GM18858 (cell line): Measurements from ENCODE around the gene SLC24A3.
"Not testable (repeated sequence)": the region's sequence is repeated elsewhere in the genome, so short reads cannot be mapped to it uniquely, and the experiment has no call there.

Source experiments
- ATAC-seq: cut with Tn5 transposase; IDR thresholded peaks from one replicate; pipeline ENCODE4 v1.9.1; 2021; ENCODE audit not compliant: unreplicated experiment

The SLC24A3 gene

DNA sequence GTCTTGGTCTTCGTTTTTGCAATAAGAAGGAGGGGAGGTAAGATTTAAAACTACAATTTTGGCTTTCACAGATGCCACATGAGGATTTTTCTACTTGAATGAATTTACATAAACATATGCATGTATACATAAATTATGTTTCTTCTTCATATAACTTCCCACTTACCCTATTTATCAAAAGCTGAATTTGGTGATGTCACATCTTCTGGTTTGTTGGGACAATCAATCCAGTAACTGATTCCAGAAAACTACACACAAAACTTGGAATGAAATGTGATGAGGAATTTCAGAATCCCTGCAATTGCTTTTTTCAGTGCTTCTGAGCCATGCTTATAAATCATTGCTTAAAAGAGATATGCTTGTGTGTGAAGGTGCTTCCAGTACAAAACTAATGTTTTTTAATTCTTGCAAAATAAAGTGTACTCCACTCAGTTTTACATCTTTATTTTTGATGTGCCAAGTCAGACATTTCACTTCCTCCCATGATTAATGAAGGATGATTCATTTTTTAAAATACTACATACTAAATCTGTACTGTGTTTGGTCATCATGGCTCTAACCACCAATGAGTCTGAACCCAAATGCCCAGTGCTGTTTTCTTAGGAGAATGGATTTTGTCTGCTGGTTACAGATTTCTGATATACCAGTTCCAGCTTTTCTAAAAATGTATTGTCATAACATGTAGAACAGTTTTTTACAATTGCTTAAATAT is 513.5 kb downstream of the SLC24A3 start:
- ATAC-seq: no peak

DNA sequence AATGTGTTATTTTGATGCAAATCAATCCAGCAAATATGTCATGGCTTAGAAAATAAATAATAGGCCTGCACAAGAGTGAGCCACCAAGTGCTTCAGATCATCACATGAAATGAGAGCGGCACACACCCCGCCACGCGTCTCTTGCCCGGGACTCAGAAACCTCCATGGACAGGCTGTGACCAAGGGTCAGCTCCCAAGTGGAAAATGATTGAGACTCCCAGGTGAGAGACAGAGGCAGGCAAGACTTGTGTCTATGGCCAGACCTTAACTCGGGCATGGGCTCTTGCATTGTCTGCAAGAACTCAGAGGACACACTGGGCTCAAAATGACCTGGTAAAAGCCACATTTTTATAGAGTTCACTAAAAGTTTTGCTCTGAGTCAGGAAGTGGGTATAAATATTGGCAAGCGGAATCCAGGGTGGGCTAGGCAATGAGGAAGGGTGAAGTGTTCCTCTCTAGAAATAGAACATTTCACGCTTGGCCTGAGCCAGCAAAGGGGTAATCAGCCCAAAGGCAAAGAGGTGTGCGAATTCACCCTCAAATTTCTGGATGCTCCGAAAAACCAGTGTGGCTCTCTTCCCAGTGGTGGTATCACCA is 514.9 kb downstream of the SLC24A3 start:
- ATAC-seq: no peak

DNA sequence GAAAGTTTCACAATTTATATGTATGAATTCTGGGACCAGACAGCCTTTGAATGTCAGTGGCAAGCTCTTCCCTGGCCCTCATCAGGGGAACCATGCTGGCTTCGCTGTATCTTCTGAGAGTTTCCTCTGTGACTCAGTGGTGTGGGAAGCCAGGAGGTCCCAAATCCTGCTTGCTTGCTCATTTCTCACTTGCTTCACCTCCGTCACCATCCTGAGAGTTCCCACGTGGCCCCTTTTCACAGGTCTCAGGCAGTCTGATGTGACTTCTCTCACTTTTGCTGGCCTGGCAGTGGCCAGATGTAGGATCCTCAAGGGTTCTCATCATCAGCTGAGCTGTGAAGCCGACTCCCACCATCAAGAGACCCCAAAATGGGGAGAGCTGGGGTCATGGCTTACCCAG is 517.2 kb downstream of the SLC24A3 start:
- ATAC-seq: no peak

DNA sequence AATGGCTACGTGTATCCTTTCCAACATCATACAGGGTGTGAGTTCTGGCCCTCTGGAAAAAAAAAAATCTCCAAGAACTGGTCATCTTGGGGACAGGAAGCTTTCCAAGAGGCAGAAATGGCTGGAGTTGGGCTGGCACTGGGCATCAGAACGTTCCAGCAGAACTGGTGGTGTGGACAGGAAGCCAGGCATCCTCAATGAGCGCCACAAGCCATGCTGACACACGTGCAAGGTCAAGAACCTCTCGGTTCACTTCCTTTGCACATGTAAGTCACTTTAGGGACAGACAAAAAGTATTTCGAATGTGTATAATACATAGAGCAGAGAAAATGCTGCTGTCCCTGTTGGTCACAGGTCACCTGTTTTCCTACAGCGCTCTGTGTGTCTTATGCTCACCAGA is 518.3 kb downstream of the SLC24A3 start:
- ATAC-seq: no peak

DNA sequence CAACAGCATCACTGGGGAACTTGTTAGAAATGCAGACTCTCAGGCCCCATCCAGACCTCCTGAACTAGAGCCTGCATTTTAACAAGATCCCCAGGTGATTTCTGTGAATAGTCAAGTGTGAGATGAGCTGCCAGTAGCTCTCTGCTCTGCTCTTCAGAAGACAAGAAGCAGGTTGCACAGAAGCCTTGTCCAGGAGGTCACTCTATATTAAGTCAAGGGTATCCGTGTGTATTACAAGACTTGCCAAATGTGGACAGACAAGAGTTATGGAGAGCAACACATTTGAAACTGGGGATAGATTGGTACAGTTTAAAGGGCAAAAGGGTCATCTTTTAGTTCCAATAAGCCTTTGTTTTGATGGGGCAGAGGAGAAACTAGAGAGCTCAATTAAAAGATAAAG is 522.4 kb downstream of the SLC24A3 start:
- no peak for ATAC-seq

DNA sequence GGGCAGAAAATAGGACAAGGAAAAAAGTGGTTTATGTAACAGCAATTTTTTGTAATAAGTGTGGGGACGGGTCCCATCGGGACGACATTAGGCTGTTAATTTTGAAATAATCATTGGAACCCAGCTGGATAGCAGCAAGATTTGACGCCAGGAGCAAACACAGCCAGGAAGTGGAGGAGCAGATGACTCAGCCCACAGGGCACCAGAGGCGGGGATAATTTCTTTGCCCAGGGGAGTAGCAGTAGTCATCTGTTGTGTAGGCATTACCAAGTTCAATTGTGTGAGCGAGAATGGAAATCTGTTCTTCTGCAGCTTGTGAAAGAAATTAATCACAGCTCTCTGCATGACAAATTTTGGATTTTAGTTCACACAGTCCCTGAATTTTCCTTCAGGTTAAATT is 523.0 kb downstream of the SLC24A3 start:
- ATAC-seq: no peak

DNA sequence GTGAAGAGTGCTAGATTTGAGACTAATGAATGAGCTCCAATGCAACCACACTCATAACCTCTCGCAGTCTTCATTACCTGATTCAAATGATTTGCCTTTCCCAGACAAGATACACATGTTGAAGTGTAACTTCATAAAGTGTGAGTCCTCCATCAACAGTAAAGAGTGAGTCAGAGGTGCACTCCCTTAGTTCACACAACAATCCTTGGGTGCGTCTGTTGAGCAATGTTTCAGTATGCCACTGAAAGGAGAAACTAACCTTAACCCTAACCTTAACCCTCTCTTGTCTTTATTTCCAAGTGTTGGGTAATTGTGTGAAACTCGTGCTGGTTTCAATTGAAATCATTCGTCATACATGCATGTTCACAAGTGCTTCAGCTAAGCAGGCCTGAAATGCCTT is 524.6 kb downstream of the SLC24A3 start:
- ATAC-seq: no peak

DNA sequence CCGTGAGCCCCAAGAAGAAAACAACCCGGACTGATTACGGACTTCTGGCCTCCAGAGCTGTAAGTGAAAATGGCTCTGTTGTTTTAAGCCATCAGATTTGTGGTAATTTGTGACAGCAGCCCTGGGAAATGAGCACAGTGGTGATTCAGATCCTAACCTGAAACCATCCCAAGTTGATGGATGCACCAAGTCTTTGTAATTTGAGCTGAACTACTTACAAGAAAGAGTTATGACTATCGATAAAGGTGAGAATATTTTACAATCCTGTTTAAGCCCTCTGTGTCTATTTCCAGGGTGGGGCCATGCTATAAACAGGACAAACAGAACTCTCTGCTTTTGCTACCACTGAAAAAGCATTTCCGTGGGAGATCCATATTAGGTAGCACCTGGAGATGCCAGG is 526.5 kb downstream of the SLC24A3 start:
- ATAC-seq: no peak

DNA sequence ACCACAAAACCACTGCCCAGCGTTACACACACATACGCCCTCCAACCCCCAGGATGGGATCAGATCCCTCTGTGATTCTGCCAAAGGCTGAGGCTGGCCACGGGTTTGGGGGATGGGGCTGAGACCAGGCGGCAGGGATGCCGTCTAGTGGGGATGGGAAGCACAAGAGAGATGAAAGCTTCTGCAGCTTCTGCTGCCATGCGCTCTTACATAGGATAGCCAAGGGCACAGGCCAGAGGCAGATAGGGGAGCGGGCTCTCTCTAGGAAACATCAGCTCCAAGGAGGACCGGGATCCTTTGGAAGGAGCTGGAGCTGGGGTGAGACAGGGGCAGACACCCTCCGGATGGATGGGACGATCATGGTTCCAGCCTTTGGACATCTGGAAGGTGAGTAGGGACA is 526.9 kb downstream of the SLC24A3 start:
- ATAC-seq: no peak

DNA sequence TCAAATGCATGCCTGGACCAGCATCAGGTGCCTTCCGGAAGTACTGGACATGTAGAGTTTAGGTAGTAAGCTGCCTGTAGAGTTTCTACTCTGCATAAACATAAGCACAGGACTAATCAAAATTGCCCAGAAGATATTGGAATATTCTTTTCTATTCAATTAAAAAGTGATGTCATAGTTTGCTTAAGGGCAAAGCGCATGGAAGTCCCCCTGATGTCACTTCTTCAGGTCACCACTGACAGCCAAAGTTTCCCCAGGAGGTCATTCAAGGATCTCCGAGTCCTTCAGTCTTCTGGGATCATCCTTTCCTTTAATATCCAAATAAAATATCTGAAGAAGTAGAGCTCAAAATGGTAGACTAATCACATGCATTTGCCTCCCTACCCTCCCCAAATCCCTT is 528.1 kb downstream of the SLC24A3 start:
- ATAC-seq: no peak

DNA sequence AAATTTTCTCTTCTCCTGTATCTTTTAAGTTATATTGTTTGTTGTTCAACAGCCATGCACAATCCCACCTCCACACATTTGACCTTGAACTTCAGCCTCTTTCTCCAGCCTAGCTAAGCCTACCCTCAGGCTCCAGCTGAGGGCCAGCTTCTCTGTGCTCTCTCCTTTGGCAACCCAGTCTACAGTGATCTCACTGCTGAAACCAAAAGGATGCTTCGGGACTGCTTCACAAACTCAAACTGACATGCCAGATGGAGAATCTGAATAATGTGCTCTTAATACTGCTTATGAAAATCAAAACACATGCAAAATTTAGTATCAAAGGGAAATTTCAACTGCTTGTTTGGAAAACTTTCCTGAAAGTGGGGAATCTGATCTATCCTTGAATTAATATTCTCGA is 529.5 kb downstream of the SLC24A3 start:
- ATAC-seq: no peak

DNA sequence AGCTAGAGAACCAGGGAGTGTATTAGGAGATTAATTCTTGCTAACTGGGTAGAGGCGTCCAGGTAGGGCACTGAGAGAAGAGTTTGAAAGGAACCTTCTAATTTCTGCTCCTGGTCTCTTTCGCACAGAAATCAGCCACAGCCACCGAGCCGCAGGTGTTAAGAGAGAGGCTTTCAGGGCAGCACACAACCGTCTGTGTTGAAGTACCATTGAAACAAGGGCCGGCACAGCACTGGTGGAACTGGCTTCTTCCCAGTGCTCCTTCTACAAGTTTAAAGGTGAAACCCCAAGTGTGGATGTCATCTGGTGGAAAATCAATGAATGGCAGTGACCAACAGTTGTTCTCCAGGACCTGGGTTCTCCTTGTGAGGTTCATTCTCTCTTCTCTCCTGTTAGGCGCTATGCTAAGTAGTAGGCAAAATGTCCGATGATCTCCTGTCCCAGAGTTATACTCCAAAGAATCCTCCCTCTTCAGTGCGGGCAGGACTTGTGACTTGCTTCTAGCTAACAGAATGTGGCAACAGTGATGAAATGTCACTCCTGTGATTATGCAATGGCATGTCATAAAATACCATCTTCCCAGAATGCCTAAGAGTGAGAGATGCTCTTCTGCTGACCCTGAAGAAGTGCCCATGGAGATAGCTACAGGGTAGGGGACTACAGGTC is 530.7 kb downstream of the SLC24A3 start:
- ATAC-seq: no peak

DNA sequence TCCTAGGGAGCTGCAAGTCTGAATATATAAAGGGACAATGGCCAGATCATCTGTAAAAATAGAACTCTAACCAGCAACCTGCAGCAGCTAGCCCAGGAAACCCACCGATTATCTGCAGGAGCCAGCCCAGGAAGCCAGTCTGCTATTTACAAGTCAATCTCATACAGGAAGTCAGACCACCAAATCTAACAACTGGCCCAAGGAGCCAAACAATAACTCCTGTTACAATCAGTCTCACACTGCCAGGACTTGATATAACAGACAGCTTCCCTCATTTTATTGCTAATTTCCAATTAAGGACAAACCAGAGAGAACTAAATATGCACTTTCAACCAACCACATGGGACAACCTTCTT is 531.2 kb downstream of the SLC24A3 start:
- ATAC-seq: no peak

DNA sequence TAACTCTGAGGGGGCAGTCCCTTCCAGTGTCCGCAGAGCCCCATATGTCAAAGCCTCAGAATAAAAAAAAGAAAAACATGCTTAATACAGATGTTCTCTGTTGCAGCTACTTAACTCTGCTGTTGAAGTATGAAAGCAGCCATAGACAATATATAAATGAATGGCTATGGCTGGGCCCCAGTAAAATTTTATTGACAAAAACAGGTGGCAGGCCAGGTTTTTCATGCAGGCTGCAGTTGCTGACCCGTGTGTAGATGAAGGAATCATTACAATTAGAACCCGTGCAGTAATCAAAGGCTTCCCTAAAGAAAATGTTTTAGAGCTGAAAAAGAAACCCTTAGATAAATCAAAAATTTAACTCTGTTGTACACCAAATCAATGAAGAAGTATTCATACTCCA is 532.7 kb downstream of the SLC24A3 start:
- ATAC-seq: no peak

DNA sequence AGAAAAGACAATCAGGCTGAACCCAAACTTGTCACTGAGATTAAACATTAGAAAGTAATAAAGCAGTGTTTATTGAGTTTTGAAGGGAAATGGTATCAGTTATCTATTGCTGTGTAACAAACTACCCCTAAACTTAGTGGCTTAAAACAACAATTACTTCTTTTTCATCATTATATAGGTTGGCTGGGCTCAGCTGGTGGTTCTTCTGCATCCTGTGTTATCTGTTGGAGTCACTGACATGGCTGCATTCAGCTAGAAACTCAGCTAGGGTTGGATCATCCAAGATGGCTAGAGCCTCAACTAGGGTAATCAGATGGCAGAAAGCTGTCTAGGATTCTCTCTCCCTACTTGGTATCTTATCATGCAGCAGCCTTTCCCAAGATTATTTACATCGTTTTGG is 533.1 kb downstream of the SLC24A3 start:
- ATAC-seq: no peak

DNA sequence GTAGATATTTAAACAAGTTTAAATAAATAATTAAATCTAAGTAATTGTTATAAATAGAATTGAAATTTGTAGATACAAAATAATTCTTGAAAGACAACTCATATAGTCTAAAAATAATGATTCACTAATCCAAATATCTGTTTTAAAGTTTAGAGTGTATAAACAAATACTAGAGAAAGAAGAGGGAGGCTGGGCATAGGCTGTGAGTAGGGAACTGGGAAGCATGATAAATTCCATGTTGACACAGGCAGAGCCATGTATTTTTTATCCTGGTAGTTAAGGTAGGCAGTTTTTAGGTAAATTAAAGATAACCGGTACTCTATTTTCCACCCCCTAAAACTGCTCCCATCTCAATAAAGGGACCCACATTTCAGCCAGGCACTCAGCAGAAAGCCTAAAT is 534.0 kb downstream of the SLC24A3 start:
- no peak for ATAC-seq

DNA sequence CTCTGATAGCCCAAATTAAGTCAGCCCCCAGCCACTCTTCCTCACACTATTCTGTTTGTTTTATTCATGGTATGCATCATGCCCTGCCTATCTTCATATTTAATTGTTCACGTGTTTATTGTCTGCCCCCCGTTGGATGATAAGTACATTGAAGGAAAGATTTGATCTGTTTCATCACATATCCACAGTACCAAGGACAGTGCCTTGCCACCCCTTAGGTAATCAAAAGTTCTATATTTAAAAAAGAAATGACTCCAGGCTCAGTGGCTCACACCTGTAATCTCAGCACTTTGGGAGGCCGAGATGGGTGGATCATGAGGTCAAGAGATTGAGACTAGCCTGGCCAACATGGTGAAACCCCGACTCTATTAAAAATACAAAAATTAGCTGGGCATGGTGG is 535.5 kb downstream of the SLC24A3 start:
- ATAC-seq: no peak

DNA sequence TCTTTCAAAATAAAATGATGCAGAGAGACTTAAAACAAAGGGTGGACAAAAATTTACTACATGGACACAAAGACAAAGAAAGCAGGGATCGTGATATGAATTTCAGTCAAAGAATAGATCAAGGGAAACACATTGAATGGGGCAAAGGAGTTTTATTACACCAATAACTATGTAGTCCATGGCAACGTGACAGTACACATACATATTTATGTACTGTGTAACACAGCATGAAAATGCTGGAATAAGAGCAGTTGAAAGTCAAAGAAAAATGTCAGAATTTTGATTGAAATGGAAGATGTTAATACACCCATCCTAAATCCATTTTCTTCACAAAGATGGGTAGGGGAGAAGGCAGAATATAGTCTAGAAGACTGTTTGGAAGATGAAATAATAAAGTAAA is 536.2 kb downstream of the SLC24A3 start:
- no peak for ATAC-seq

DNA sequence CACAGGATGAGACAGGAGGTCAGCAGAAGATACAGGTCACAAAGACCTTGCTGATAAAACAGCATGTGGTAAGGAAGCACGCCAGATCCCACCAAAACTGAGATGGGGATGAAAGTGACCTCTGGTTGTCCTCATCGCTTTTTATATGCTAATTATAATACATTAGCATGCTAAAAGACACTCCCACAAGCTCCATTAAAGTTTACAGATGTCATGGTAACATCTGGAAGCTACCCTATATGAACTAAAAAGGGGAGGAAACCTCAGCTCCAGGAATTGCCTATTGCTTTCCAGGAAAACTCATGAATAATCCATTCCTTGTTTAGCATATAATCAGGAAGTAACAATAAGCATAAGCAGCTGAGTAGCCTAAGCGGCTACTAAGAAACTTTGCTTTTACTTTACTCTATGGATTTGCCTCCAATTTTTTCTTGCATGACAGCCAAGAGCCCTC is 537.2 kb downstream of the SLC24A3 start:
- ATAC-seq: no peak

DNA sequence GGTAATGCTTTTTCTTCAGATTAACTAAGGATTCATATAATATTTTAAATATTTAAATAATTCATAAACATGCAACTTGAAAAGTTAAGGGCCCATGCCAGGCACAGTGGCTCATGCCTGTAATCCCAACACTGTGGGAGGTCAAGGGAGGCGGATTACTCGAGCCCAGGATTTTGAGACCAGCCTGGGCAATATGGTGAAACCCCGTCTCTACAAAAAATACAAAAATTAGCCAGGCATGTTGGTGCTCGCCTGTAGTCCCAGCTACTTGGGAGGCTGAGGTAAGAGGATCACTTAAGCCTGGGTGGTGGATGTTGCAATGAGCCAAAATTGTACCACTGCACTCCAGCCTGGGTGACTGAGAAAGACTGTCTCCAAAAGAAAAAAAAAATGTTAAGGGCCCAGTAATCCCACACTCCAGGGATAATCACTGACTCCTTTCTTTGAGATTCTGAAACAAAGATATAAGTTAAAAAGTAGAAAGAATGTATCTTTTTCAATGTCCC is 537.7 kb downstream of the SLC24A3 start:
- ATAC-seq: no peak

DNA sequence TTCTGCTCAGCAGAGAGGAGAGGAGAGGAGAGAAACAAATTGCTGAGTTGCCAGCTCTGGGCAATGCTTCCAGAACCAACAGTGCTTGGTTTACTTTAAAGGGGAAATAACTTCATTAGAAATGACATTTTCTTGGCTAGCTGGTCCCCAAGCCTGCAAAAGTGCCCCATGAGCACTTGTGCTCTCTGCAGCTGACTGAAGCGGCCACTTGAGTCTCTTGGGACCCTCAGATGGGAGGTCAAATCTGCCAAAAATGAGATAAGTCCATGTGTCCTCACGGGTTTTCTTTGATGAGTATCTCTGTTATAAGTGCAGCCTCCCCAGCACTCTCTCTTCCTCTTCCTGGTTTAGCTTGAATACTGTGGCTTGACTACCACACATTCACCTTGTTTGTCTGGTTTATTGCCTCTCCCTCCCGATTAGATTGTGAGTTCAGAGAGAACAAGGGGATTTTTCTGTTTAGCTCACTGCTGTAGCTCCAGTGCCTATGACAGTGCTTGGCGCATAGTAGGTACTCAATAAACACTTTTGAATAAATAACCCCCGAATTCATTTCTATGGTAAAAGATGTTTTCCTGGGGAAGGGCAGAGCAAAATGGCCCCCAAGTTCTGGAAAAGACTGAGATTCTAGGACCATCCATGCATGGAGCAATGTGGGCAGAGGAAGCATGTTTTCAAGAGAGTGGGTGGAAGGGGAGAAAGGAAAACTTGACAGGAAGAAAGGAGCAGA is 538.6 kb downstream of the SLC24A3 start:
- ATAC-seq: no peak

DNA sequence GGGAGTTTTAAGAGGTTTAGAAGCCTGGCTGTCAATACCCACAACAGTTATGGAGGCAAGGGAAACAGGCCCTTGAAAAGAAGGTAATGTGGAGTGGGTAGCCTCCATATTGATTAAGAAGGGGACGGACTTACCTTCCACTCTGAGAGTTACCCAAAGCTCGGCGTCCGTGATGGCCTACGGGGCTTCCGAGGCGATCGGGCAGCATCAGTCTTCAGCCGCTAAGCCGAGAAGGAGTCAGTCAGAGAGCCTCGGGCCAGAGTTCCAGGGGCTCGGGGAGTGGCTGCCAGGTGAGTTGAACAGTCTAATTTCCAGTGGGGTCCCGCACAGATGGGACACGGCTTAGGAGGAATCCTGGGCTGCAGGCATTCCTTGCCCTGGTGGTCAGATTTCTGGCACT is 541.8 kb downstream of the SLC24A3 start:
- not testable (repeated sequence) for ATAC-seq
